GM12878 (cell line): ENCODE results near the gene CSF1R.

Source experiments
- EP300 ChIP-seq, 2 experiments: fragments of 150-350 bp in 1 of 2; IDR thresholded peaks; 2 replicates each; pipeline ENCODE4 v1.6.1; 2011 to 2012; ENCODE audit warnings: low read depth in 2 of 2, low read length in 2 of 2, borderline replicate concordance in 1 of 2, improper control_type of control experiment in 1 of 2, inconsistent platforms in 1 of 2; ENCODE audit not compliant: control insufficient read depth in 1 of 2
- EZH2 ChIP-seq: IDR thresholded peaks from 2 replicates; pipeline ENCODE4 v1.6.1; 2012; ENCODE audit warnings: low read depth, mild to moderate bottlenecking, control low read depth, inconsistent platforms, low read length, borderline replicate concordance; ENCODE audit not compliant: control insufficient read depth
- POLR2A ChIP-seq: IDR thresholded peaks from 2 replicates; pipeline ENCODE4 v1.6.1; 2011; ENCODE audit warnings: low read depth, mild to moderate bottlenecking, low read length

GRCh38 chr5:150120062-150120441, 33.7 kb upstream of the CSF1R start:
- TF ChIP-seq EP300 (IDR thresholded peaks at IDR 0.05; ENCODE audit: borderline replicate concordance in 1 of 2, control insufficient read depth in 1 of 2, low read depth in 2 of 2, low read length in 2 of 2) (no peak), EZH2 (no peak), POLR2A (no peak)
